IMR-90 (cell line): ENCODE results near the gene CACNA1I.

ENCODE experiments used
- CEBPB ChIP-seq: IDR thresholded peaks from 2 replicates; pipeline ENCODE4 v1.6.1; 2012; ENCODE audit warnings: low read depth, low read length, improper control_type of control experiment
- CHD1 ChIP-seq: IDR thresholded peaks from 2 replicates; pipeline ENCODE4 v1.6.1; 2012; ENCODE audit warnings: low read depth, low read length, improper control_type of control experiment
- CTCF ChIP-seq: conservative IDR thresholded peaks from 2 replicates; pipeline ENCODE4 v1.5.1; 2012; ENCODE audit warnings: mild to moderate bottlenecking, low read depth, low read length, improper control_type of control experiment
- ELK1 ChIP-seq: fragments of 150-350 bp; IDR thresholded peaks from 2 replicates; pipeline ENCODE4 v1.6.1; 2016; ENCODE audit warnings: low read depth, mild to moderate bottlenecking, low read length, moderate library complexity, borderline replicate concordance
- FOS ChIP-seq: fragments of 150-350 bp; IDR thresholded peaks from 2 replicates; pipeline ENCODE4 v1.6.1; 2016; ENCODE audit warnings: low read depth, low read length
- MAFK ChIP-seq: IDR thresholded peaks from 2 replicates; pipeline ENCODE4 v1.6.1; 2012; ENCODE audit warnings: low read depth, low read length, improper control_type of control experiment
- MAZ ChIP-seq: IDR thresholded peaks from 2 replicates; pipeline ENCODE4 v1.6.1; 2012; ENCODE audit warnings: low read depth, mild to moderate bottlenecking, low read length, improper control_type of control experiment, moderate library complexity, borderline replicate concordance
- NFE2L2 ChIP-seq: fragments of 150-350 bp; IDR thresholded peaks from 2 replicates; pipeline ENCODE4 v1.6.1; 2016; ENCODE audit warnings: low read depth, mild to moderate bottlenecking, low read length
- POLR2A ChIP-seq: IDR thresholded peaks from 2 replicates; pipeline ENCODE4 v1.6.1; 2012; ENCODE audit warnings: mild to moderate bottlenecking, low read depth, low read length
- RAD21 ChIP-seq: IDR thresholded peaks from 2 replicates; pipeline ENCODE4 v1.6.1; 2012; ENCODE audit warnings: low read length, improper control_type of control experiment
- RCOR1 ChIP-seq: IDR thresholded peaks from 2 replicates; pipeline ENCODE4 v1.6.1; 2012; ENCODE audit warnings: mild to moderate bottlenecking, low read length, improper control_type of control experiment; ENCODE audit not compliant: insufficient replicate concordance
- RFX5 ChIP-seq: IDR thresholded peaks from 2 replicates; pipeline ENCODE4 v1.8.0; 2012; ENCODE audit warnings: low read depth, mild to moderate bottlenecking, low read length, moderate library complexity
- SMC3 ChIP-seq: fragments of 150-350 bp; IDR thresholded peaks from 2 replicates; pipeline ENCODE4 v1.6.1; 2016; ENCODE audit warnings: low read depth, mild to moderate bottlenecking, antibody characterized with exemption, low read length, moderate library complexity
- USF2 ChIP-seq: fragments of 150-350 bp; IDR thresholded peaks from 2 replicates; pipeline ENCODE4 v1.6.1; 2017; ENCODE audit warnings: mild to moderate bottlenecking, antibody characterized with exemption, low read length, low read depth

GRCh38 chr22:39631381-39632286, 61.1 kb downstream of the CACNA1I start:
- no peak for TF ChIP-seq CTCF
- TF ChIP-seq MAZ: no peak
- no peak for TF ChIP-seq POLR2A
- no peak for TF ChIP-seq USF2
- no peak for TF ChIP-seq CHD1
- TF ChIP-seq CEBPB: no peak
- no peak for TF ChIP-seq ELK1
- no peak for TF ChIP-seq RCOR1
- TF ChIP-seq RAD21: no peak
- TF ChIP-seq FOS: no peak
- TF ChIP-seq MAFK: no peak
- no peak for TF ChIP-seq RFX5
- no peak for TF ChIP-seq NFE2L2
- no peak for TF ChIP-seq SMC3
